Spleen (tissue), 11 donors: Measurements from ENCODE around the gene CROCC. TPM values are rescaled to one million over a fixed set of nuclear protein-coding genes. Genes with fewer than 3 reads are reported as not detected.
"Not testable (repeated sequence)": the region's sequence is repeated elsewhere in the genome, so short reads cannot be mapped to it uniquely, and the experiment has no call there.

Experiments used
- DNase-seq: peaks from one replicate; pipeline ENCODE4 v3.0.0-alpha.2; 2020
- H3K27ac ChIP-seq, 8 donors: fragments of 200-600 bp; sonication (generic) in 7 of 8; 1 replicate in 4 of 8; 2 replicates in 4 of 8; pipeline versions ENCODE4 v1.5.0 to v1.8.0; 2016 to 2021; ENCODE audit warnings: inconsistent platforms in 4 of 8, mild to moderate bottlenecking in 4 of 8, moderate library complexity in 1 of 8
- H3K27me3 ChIP-seq, 7 donors: fragments of 200-600 bp; sonication (generic) in 6 of 7; replicated peaks in 1 of 7; 1 replicate in 4 of 7; 2 replicates in 3 of 7; pipeline versions ENCODE4 v1.5.0 to v1.8.0; 2016 to 2021; ENCODE audit warnings: inconsistent platforms in 3 of 7, mild to moderate bottlenecking in 1 of 7
- H3K36me3 ChIP-seq, 6 donors: fragments of 200-600 bp; sonication (generic) in 5 of 6; 1 replicate in 4 of 6; 2 replicates in 2 of 6; pipeline versions ENCODE4 v1.5.0 to v1.8.0; 2016 to 2021; ENCODE audit warnings: inconsistent platforms in 2 of 6
- H3K4me1 ChIP-seq, 6 donors: fragments of 200-600 bp; sonication (generic) in 5 of 6; 1 replicate in 3 of 6; 2 replicates in 3 of 6; pipeline versions ENCODE4 v1.5.0 to v1.8.0; 2016 to 2021; ENCODE audit warnings: inconsistent platforms in 3 of 6
- H3K4me3 ChIP-seq, 8 donors: fragments of 200-600 bp; sonication (generic) in 7 of 8; 1 replicate in 4 of 8; 2 replicates in 4 of 8; pipeline versions ENCODE4 v1.5.0 to v1.8.0; 2016 to 2021; ENCODE audit warnings: inconsistent platforms in 4 of 8, mild to moderate bottlenecking in 4 of 8, moderate library complexity in 2 of 8
- H3K9me3 ChIP-seq, 8 donors: fragments of 200-600 bp; sonication (generic) in 7 of 8; 1 replicate in 4 of 8; 2 replicates in 4 of 8; pipeline versions ENCODE4 v1.5.0 to v1.8.0; 2016 to 2021; ENCODE audit warnings: inconsistent platforms in 4 of 8
- POLR2A ChIP-seq, 3 donors: fragments of 450-650 bp; IDR thresholded peaks; one replicate each; pipeline ENCODE4 v1.5.1; 2017; ENCODE audit warnings: antibody characterized with exemption in 3 of 3, mild to moderate bottlenecking in 1 of 3
- POLR2AphosphoS5 ChIP-seq, 3 donors: sonication (generic); formaldehyde crosslinking; IDR thresholded peaks; one replicate each; pipeline ENCODE4 v1.5.1; 2017; ENCODE audit warnings: antibody characterized with exemption in 3 of 3
- WGBS, 5 donors: extraction: QIAGEN DNeasy Blood & Tissue Kit in 3 of 5; methylation state at CpG; one replicate each; pipeline versions ENCODE4 v1.1.5 to v1.1.7; 2013 to 2018; 5-methylcytosine and 5-hydroxymethylcytosine counted together
- intact Hi-C: fragments of 100-400 bp; cut with DNase I; formaldehyde crosslinking; loops from one replicate; pipeline ENCODE4 v1.15.0; 2023; ENCODE audit warnings: low total_unique reads
- polyA plus RNA-seq, 3 donors: library from polyadenylated mRNA; stranded (reverse); fragments of 200-250 nt; gene quantifications; one replicate each; pipeline ENCODE4 v1.2.1, GENCODE V29; 2013
- total RNA-seq, 7 donors: library from RNA; depleted of rRNA in 3 of 7; stranded (reverse); fragments of >200 nt in 3 of 7; fragmentation: NEBNext Ultra II Directional in 4 of 7; extraction: Animal tissue kit (Norgen Biotek cat#: 25700) in 4 of 7; gene quantifications; one replicate each; pipeline versions ENCODE4 v1.1.0 to v1.2.1, GENCODE V29; 2016 to 2021
- donor health status: healthy with polysubstance abuse.
- donor health status: DM: no; HTN: no; CAD: no; lungs with moderate emphysema.
- donor health status: DM: no; HTN: no; CAD: no.
- donor health status: Bipolar disorder and iron deficiency.
- donor health status: healthy.
- donor health status: DM: no; HTN: no; CAD: no.
- donor health status: DM: yes; HTN: yes; CAD: no.

CROCC gene
- total and polyA plus RNA-seq, 10 donors: 14.5 to 55.4 (median 30.7) TPM

GRCh38 chr1:16893796-16894195, 27.9 kb upstream of the CROCC start:
- H3K27me3 ChIP-seq, H3K36me3 ChIP-seq, DNase-seq, H3K9me3 ChIP-seq, H3K27ac ChIP-seq, H3K4me3 ChIP-seq, intact Hi-C loops: not testable (repeated sequence)
- H3K4me1 ChIP-seq: peaks cover 9 to 35% (median 11%) of the 10 kb centered on the region in 6 donors
- 64 to 87% (median 72%) methylated on average over 4 of the region's 4 CpGs for WGBS, 5 donors

- H3K27ac ChIP-seq, H3K4me3 ChIP-seq, H3K36me3 ChIP-seq, intact Hi-C loops, H3K27me3 ChIP-seq, DNase-seq, H3K9me3 ChIP-seq: not testable (repeated sequence)
- peaks cover 8 to 30% (median 11%) of the 10 kb centered on the region in 6 donors for H3K4me1 ChIP-seq
- whole genome bisulfite sequencing, 5 donors: 66 to 85% (median 72%) methylated on average over 6 of the region's 6 CpGs
Observed at GRCh38 chr1:16894338-16894737, 27.4 kb upstream of the CROCC start.

- DNase-seq, H3K27me3 ChIP-seq, H3K9me3 ChIP-seq, intact Hi-C loops, H3K36me3 ChIP-seq: not testable (repeated sequence)
- 0 to 6% (median 2%) methylated on average over 4 to 6 of the region's 6 CpGs for WGBS, 5 donors
- Histone ChIP-seq H3K4me1 (peaks cover 6 to 21% (median 8%) of the 10 kb centered on the region in 6 donors), H3K27ac (peak overlapping the region in 6 of 8 donors; percentile 48 to 92 (median 84)), H3K4me3 (peak overlapping the region in 4 of 8 donors; percentile 29 to 66 (median 37))
Observed at GRCh38 chr1:16895233-16895597, 26.5 kb upstream of the CROCC start.

GRCh38 chr1:16895598-16896315, 26.0 kb upstream of the CROCC start, which contains the start of gene RNU1-2:
TSS of gene RNU1-2 (plus strand) at chr1:16895980.
- Histone ChIP-seq H3K27ac (peak within 1 kb of the TSS; percentile 65 to 92 (median 84)), H3K4me3 (peak within 1 kb of the TSS in 4 of 8 donors; percentile 29 to 66 (median 37)), H3K4me1 (peaks cover 6 to 21% (median 9%) of the 10 kb centered on the region in 6 donors)
- peak in 2 of 3 donors; percentile 35 to 97 for TF ChIP-seq POLR2A (IDR thresholded peaks at IDR 0.05)
- peak; percentile 81 to 97 (median 84) for TF ChIP-seq POLR2AphosphoS5 (IDR thresholded peaks at IDR 0.05)
- WGBS, 5 donors: 0 to 1% (median 0%) methylated on average over 11 to 31 of the region's 39 CpGs
- H3K36me3 ChIP-seq, intact Hi-C loops, H3K27me3 ChIP-seq, DNase-seq, H3K9me3 ChIP-seq: not testable (repeated sequence)

- H3K36me3 ChIP-seq, H3K9me3 ChIP-seq, intact Hi-C loops, H3K27me3 ChIP-seq: not testable (repeated sequence)
- Histone ChIP-seq H3K4me1 (peaks cover 7 to 28% (median 16%) of the 10 kb centered on the region in 6 donors), H3K27ac (peak overlapping the region; percentile 65 to 92 (median 84)), H3K4me3 (peak overlapping the region in 4 of 8 donors; percentile 10 to 66 (median 22))
- 22 to 28% (median 22%) methylated on average over 19 to 23 of the region's 24 CpGs for WGBS, 5 donors
- peak; percentile 87 for DNase-seq
Observed at GRCh38 chr1:16896316-16897055, 25.2 kb upstream of the CROCC start.

- H3K4me3 ChIP-seq, H3K27me3 ChIP-seq, DNase-seq, H3K27ac ChIP-seq, intact Hi-C loops, H3K9me3 ChIP-seq, H3K36me3 ChIP-seq: not testable (repeated sequence)
- H3K4me1 ChIP-seq: peaks cover 7 to 40% (median 21%) of the 10 kb centered on the region in 6 donors
- WGBS, 5 donors: 53 to 100% (median 85%) methylated on average over 1 of the region's 1 CpG
Observed at GRCh38 chr1:16897653-16898052, 24.1 kb upstream of the CROCC start.

GRCh38 chr1:16898298-16898697, 23.4 kb upstream of the CROCC start:
- H3K36me3 ChIP-seq, H3K27me3 ChIP-seq, H3K27ac ChIP-seq, intact Hi-C loops, H3K4me3 ChIP-seq, H3K9me3 ChIP-seq, DNase-seq: not testable (repeated sequence)
- H3K4me1 ChIP-seq: peaks cover 10 to 46% (median 26%) of the 10 kb centered on the region in 6 donors

- H3K4me3 ChIP-seq, intact Hi-C loops, H3K27me3 ChIP-seq, H3K9me3 ChIP-seq, DNase-seq, H3K27ac ChIP-seq, H3K36me3 ChIP-seq: not testable (repeated sequence)
- peaks cover 14 to 54% (median 33%) of the 10 kb centered on the region in 6 donors for H3K4me1 ChIP-seq
- WGBS, 5 donors: 82 to 90% (median 88%) methylated on average over 2 of the region's 2 CpGs
Observed at GRCh38 chr1:16899020-16899419, 22.7 kb upstream of the CROCC start.
